CD4-positive, alpha-beta T cell treated with Interferon alpha-2 for 1 hour (primary cell): ENCODE results near the gene HDAC9.
"Not testable (repeated sequence)": the region's sequence is repeated elsewhere in the genome, so short reads cannot be mapped to it uniquely, and the experiment has no call there.

Experiments
- DNase-seq, 2 donors: peaks; one replicate each; pipeline ENCODE4 v3.0.0-alpha.2; 2020 to 2022

Gene HDAC9

DNA sequence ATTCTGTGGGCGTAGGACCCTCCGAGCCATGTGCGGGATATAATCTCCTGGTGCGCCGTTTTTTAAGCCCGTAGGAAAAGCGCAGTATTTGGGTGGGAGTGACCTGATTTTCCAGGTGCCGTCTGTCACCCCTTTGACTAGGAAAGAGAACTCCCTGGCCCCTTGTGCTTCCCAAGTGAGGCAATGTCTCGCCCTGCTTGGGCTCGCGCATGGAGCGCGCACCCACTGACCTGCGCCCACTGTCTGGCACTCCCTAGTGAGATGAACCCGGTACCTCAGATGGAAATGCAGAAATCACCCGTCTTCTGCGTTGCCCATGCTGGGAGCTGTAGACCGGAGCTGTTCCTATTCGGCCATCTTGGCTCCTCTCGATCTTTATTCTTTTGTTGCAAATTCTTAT, 495.2 kb downstream of the HDAC9 start:
- DNase-seq, result not testable (repeated sequence)

DNA sequence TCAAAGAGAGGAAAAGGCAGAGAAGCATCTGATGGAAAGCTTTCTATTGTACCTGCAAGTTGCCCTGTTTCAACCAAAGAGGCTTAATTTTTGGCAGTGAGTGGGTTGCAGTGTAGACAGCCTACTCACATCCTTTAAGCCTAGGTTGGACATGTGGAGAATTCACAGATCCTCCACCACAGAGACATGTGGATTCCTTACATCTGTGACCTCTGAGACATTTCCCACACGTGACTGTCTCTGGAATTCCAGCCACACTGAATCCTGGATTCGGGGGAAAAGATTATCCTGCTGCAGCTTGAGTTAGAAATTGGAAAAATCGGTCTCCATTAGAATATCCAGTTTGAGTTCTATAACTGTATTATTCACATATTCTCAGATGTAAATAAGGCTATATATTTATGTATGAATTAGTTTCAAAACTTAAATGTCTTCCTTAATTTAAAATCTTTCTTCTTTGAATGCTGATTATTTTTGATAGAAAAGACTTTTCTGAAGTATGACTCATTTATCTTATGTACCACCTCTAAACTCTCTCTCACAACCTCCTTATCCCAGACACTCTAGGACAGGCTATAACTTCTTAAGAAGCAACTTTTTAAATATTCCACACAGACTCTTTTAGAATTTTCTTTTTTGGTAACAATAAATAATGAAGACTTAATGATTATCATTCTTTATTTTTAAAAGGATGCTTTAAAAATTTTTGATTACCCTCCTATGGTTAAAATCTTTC, 498.6 kb downstream of the HDAC9 start:
- DNase-seq, result no peak

DNA sequence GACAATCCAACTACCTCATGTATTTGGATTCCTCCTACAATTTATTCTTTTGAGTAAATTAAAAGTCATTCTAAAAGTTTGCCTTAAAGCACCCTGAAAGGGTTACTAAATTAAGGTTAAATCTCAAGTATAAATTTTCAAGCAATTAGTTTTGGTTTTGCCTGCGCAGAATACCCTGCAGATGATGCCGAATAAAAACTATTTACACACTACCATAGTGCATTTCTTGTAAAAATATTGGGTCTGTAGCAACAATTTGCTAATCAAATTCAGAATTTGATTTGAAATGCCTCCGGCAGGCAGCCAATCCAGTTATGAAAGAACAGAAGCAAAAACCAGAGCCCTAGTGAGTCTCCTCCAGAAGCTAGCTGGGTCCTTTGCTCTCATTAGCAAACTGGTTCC, 499.7 kb downstream of the HDAC9 start:
- DNase-seq, result no peak

DNA sequence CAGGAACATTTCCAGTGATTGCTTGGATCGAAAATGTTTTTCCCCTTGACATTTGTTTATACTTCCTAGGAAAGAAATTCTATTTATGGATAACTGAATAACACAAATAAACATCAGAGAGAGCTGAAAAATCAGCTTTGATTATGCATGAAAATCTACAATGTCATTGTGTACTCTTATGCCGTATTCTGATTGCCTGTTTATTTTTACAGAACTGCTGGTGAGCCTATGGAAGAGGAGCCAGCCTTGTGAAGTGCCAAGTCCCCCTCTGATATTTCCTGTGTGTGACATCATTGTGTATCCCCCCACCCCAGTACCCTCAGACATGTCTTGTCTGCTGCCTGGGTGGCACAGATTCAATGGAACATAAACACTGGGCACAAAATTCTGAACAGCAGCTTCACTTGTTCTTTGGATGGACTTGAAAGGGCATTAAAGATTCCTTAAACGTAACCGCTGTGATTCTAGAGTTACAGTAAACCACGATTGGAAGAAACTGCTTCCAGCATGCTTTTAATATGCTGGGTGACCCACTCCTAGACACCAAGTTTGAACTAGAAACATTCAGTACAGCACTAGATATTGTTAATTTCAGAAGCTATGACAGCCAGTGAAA, 500.4 kb downstream of the HDAC9 start:
- DNase-seq, result no peak

DNA sequence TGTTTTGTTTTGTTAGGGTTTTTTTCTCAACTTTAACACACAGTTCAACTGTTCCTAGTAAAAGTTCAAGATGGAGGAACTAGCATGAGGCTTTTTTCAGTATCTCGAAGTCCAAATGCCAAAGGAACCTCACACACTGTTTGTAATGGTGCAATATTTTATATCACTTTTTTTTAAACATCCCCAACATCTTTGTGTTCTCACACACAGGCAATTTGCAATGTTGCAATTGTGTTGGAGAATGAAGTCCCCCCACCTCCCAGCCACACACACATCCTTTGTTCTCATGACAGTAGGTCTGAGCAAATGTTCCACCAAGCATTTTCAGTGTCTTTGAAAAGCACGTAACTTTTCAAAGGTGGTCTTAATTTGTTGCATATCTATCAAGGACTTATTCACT, 501.0 kb downstream of the HDAC9 start:
- no peak for DNase-seq

DNA sequence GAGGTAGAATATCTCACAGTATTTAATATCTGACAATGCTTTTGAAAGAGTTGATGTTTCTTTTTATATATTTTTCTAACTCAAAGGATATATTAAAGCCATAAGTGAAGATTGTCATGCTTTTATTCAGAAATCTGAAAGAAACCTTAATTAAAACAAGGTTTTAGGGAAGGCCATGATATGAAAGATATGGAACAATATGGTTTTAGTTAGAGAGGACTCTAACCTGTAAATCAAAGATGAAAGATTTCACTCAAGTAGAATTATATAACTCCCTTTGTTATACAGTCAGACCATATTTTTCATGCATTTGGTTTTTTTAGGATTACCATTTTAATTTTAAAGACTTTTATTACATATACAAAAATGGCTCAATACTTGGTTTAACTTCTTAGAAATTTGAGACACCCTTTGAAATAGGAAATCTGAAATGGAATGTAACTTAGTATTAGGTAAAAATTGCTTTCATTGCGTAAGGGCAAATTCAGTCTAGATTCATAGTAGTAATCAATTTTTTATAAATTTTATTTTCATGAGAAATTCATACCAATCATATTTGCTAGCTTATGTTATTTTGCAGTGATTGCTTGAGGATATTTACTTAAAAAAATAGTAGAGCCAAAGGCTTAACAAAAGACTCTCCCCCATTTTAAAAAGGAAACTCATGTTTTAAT, 502.1 kb downstream of the HDAC9 start:
- no peak for DNase-seq

DNA sequence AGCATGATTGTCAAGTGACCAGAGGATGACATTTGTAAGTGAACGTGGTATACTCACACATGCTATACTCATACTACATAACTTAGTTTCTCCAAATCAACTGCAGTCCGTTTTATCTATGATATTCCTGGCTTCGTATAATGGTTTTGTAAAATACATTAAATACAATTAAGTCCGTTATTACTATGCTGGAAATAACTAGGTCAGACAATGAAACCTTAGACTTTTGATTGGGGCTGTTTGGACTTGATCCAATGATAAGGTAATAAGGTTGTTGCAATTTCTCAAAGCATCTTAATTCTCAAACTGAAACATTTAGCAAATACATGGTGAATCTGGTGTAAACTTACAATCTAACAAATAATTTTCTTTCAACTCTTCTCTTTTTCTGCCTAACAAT, 504.9 kb downstream of the HDAC9 start:
- DNase-seq, result no peak

DNA sequence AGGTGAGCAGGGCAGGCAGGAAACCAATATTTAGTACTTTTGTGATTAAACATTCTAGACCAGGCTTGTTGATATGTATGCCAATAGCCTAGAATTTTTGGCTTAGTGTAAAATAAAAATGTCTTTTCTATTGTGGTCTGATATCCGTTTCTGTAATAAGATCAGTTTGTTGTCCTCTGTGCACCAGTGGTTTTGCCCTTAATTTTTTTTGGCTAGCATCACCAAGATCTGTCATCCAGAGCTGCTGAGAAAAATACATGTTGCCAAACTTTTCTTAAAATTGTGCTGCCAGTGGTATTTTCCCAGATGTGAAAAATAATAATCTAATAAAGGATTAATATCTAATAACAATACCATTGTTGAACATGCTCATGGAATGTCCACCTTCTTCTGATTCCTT, 506.3 kb downstream of the HDAC9 start:
- no peak for DNase-seq

DNA sequence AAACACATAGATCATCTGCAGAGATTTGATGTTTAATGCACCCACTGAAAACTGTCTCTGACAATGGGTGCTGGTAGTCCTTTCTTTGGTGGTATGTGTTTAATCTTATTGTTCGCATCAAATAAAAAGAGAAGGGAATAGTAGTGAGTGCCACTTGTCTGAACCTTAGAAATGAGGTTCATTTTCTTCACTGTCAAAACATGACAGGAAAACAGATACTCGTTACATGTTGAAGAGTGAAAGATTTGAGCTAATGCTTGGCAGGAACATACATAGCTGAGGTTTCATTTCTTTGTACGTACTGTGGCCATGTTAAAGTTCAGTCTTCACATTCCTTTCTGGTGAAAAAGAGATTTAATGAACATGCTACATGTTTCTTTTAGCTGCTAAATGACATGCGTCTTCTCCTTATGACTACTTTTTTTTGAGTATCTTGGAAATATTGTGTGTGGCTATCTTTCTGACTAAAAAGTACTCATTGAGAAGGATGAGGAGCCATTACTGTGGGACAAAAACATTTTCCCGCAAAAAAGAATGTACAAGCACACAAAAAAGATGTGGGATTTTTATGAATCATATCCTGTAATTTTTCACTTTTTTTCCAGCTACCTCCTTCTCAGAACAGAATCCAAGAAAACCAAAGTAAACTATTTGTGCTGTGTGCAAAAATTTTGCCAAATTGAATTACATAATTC, 513.8 kb downstream of the HDAC9 start:
- no peak for DNase-seq

DNA sequence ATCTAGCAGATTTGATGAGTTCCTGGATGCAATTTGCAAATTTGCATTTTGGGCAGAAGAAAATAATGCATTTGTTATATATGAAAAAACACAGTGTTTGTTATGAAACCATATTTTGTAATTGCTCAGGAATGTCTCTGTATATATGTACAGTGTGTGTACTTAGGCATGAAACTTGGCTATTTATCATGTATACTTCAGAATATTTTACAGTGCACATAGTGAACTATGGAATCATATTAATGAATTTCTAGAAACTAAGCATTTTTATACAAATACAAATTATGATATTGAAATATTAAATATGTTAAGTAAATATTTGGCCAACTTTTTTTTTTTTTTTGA, 514.4 kb downstream of the HDAC9 start:
- DNase-seq, result no peak

DNA sequence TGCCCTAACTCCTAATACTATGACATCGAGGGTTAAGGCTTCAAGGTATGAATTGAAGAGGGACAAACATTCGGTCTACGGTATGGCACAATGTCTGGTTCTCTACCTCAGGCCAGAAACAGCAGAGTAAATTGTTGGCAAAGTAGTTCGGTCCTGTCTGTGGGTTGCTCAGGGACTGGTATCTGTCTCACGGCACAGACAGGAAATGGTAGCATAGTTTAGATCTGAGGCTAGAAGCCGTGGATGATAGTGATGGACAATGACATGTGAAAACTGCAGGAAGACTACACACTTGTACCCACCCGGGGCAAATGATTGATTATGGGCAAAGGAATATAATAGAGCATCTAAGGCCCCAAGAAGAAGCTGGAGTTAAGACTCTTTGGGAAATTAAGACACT, 515.7 kb downstream of the HDAC9 start:
- no peak for DNase-seq

DNA sequence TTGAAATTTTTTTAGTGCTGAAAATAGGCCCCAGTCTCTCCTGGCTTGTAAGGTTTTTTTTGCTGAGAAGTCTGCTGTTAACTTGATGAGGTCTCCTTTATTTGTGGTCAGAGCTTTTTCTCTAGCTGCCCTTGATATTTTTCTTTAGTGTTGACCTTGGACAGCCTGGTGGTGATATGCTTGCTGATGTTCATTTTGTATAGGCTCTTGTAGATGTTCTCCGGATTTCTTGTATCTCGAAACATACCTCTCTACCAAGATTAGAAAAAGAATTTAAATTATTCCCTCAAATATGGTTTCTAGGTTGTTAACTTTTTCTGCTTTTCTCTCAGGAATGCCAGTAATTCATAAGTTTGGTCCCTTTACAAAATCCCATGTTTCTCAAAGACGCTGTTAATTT, 519.5 kb downstream of the HDAC9 start:
- DNase-seq, result no peak

DNA sequence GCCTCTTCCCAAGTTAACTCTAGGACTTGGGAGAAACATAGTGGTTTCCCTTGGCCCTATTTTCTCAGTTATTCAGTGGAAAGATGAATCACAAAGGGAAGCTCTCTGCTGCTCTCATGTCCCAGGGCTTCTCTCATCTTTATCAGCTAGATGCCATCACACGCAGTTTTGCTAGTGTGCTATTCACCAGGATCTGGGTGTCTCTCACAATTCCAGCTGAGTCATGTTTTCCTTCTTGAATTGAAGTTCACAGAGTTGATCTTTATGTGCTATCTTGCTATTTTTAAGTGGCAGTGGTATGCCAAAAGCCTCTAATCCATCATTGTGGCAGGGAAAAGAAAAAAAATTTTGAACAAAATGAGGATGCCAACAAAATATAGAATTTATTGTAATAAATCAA, 520.6 kb downstream of the HDAC9 start:
- DNase-seq, result no peak

DNA sequence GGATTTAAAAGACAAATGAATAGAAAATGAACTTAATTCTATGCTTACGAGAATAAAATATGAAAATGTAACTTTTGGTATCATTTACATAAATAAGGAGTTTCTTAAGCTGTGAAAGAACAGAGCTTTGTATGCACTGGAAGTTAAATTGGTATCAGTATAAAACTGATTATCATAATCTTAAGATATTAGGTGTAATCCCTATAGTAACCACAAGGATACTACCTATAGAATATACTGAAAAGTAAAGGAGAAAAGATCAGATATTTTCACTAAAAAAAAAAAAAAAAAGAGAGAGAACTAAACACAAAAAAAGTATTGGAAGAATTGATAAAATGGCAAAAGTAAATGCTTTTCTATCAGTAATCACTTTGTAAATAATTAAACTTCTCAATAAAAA, 521.8 kb downstream of the HDAC9 start:
- DNase-seq, result no peak

DNA sequence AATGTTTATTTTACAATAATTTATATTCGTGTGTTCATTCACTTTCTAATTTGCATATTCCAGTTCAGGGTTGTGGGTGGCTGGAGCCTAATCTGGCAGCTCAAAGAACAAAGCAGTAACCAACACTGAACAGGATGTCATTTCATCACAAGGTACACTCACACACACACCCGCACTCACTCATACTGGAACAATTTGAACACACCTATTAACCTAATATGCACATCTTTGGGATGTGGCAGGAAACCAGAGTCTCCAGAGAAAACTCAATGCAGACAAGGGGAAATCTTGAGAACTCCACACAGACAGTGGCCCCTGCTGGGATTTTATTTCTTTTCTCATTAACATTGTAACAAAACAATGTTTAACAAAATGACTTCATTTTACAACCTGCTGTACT, 524.5 kb downstream of the HDAC9 start:
- no peak for DNase-seq

DNA sequence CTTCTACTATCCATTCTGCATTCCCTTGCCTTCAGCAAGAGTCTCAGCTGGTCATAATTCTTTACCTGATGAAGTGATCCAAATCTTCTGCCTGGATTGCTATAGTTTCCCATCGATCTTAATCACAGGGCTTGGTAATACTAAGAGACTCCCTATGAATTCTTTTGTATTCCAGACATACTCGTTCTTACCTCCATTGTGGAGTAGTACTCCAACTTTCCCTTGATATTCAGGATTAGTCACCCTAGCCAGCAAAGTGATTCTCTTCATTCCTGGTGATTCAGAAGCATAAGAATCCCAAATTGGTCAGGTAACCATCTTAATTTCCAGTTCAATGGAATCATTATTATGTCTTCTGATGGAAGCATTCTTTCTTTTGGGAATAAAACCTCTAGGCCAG, 525.2 kb downstream of the HDAC9 start:
- DNase-seq, result no peak

DNA sequence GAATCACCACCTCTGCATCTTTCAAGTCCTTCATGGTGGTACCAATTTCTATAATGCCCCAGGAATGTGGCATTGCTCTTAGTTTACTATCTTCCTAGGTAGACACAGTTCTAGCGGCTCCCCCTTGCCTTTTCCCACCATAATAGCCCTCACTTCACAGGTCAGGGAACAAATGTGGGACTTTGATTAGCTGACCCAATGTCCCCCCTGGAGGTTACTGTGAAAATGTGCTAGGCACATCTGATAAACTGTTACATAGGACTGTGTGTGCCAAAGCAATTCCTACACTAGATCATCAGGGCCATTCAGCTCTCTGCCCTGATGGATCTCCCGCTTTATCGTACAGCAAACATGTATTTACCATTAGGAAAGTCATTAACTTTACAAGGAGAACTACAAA, 527.9 kb downstream of the HDAC9 start:
- DNase-seq, result no peak

DNA sequence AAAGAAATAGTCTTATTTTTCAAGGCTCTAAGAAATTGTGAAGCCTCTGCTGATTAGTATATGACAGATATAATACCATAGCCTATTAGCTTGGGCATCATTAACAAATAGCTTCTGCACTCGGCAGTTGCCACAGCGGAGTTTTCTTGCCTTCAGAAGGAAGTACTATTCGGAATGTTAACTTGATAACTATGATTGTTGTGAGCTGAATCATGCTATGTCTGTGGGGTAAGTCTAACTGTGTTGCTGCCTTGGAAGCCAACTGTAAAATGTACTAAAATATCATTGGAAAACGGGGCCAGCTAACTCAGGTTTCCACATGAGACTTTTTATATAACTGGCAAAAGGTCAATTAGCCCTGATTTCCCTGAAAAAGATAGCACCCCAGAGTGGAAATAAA, 528.7 kb downstream of the HDAC9 start:
- no peak for DNase-seq

DNA sequence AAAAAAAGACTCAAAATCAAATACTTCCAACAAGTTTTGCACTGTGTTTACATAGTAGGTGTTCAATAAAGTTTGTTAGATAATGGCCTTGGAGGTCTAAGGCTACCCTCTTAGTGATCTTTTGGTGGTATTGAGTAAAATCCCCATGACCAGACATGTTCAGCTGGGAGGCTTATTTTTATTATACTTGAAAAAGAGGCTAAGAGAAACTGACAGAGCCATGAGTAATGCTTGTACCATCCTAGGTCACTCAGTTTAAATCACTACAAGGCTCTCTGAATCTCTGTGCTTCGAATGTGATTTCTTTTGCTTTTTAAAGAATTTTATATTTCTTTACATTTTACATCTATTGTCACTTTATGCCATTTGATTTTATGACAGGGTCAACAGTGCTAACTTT, 531.3 kb downstream of the HDAC9 start:
- DNase-seq, result no peak

DNA sequence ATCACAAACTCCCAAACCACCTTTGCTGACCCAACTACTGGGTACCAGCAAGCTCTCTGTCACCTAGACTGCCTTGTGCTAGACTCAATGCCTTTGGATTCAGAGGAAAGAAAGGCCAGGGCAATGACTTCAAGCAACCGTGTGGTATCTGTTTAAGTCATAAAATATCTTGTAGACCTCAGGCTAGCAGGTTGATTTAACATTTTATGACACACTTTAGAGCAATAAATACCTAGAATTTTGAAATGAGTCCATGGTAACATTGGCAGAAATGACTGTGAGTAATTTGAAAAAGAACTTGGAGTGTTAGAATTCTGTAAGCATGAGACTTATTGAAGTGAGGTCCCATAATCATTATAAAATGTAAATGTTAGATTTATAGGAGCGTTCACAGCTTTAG, 534.7 kb downstream of the HDAC9 start:
- DNase-seq, result no peak

DNA sequence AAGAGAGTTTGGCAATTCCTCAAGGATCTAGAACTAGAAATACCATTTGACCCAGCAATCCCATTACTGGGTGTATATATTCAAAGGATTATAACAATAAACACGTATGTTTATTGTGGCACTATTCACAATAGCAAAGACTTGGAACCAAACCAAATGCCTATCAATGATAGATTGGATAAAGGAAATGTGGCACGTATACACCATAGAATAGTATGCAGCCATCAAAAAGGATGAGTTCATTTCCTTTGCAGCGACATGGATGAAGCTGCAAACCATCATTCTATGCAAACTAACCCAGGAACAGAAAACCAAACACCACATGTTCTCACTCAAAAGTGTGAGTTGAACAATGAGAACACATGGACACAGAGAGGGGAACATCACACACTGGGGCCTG, 537.4 kb downstream of the HDAC9 start:
- not testable (repeated sequence) for DNase-seq

DNA sequence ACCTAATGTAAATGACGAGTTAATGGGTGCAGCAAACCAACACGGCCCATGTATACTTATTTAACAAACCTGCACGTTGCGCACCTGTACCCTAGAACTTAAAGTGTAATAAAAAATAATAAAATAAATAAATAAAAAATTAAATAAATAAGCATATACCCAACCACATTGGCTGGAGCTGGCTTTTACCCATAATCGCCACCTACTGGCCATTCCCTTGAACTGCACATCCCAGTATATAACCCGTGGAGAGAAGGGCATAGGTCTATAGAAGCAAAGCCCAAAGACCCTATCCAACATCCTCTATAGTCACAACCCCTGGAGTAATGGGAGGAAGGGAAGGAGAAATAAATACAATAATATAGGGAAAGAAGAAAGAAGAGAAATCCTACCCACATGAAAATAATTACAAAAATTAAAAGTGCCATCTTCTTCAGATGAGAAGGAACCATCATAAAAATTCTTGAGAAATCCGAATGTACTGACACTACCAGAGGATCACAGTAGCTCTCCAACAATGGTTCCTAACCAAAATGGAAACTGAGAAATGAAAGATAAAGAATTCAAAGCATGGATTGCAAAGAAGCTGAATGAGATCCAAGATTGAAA, 556.3 kb downstream of the HDAC9 start:
- DNase-seq, result peak in 1 of 2 donors; percentile 36
